Esophagus squamous epithelium (tissue), 5 donors: Measurements from ENCODE around the gene FOXN1. TPM values are rescaled to one million over a fixed set of nuclear protein-coding genes. Genes with fewer than 3 reads are reported as not detected.
A peak's percentile ranks its signal among the peaks of the same experiment; 100 is the strongest.

Experiments
- DNase-seq: peaks from one replicate; lab custom pipeline; 2025; lab: John Stamatoyannopoulos, UW
- H3K27ac ChIP-seq, 4 donors: fragments of 200-600 bp; sonication (generic); one replicate each; pipeline ENCODE4 v1.5.1; 2016 to 2019; ENCODE audit warnings: mild to moderate bottlenecking in 1 of 4
- H3K27me3 ChIP-seq, 4 donors: fragments of 200-600 bp; sonication (generic); 1 replicate in 3 of 4; 2 replicates in 1 of 4; pipeline versions ENCODE4 v1.5.1 to v1.6.0; 2017 to 2021; ENCODE audit warnings: antibody characterized with exemption in 1 of 4
- H3K36me3 ChIP-seq, 3 donors: fragments of 200-600 bp; sonication (generic); one replicate each; pipeline ENCODE4 v1.5.1; 2016 to 2019
- H3K4me1 ChIP-seq, 3 donors: fragments of 200-600 bp; sonication (generic); one replicate each; pipeline ENCODE4 v1.5.1; 2017 to 2019
- H3K4me3 ChIP-seq, 4 donors: fragments of 200-600 bp; sonication (generic); 1 replicate in 3 of 4; 2 replicates in 1 of 4; pipeline ENCODE4 v1.5.1; 2016 to 2019; ENCODE audit warnings: mild to moderate bottlenecking in 2 of 4, moderate library complexity in 1 of 4
- H3K9me3 ChIP-seq, 3 donors: fragments of 200-600 bp; sonication (generic); one replicate each; pipeline ENCODE4 v1.5.1; 2016 to 2019
- CTCF ChIP-seq, 6 experiments: fragments of 450-650 bp in 4 of 6; fragments of 200-600 bp in 2 of 6; sonication (generic) in 2 of 6; IDR thresholded peaks; one replicate each; pipeline ENCODE4 v1.5.1; 2016 to 2019; ENCODE audit warnings: antibody characterized with exemption in 6 of 6, mild to moderate bottlenecking in 4 of 6, moderate library complexity in 4 of 6
- POLR2A ChIP-seq, 4 donors: fragments of 450-650 bp; IDR thresholded peaks; one replicate each; pipeline ENCODE4 v1.6.1; 2017; ENCODE audit warnings: antibody characterized with exemption in 4 of 4, mild to moderate bottlenecking in 4 of 4, moderate library complexity in 3 of 4
- WGBS, 2 donors: methylation state at CpG; one replicate each; pipeline ENCODE4 v1.1.5; 2018; 5-methylcytosine and 5-hydroxymethylcytosine counted together
- intact Hi-C: fragments of 100-400 bp; cut with DNase I; formaldehyde crosslinking; loops from one replicate; pipeline ENCODE4 v1.15.0; 2022
- total RNA-seq, 4 donors: library from RNA; depleted of rRNA; stranded (reverse); fragments of >200 nt; gene quantifications; one replicate each; pipeline ENCODE4 v1.1.0, GENCODE V29; 2016
- donor health status: DM: yes; HTN: yes; CAD: no.

Gene FOXN1
- total RNA-seq, 4 donors from 2014 or later = 10.5 to 17.0 (median 14.8) TPM

- WGBS, 2 donors = 80% methylated on average over 2 of the region's 2 CpGs; no CpG with 5 or more reads in 1 of the 2 donors
- Histone ChIP-seq H3K4me3 (no peak overlapping the region), H3K4me1 (peaks cover 38 to 78% (median 41%) of the 10 kb centered on the region in 3 donors), H3K27me3 (peaks cover 0 to 6% (median 0%) of the 10 kb centered on the region in 4 donors), H3K27ac (peak overlapping the region; percentile 63 to 88 (median 86)), H3K9me3 (no peaks in the 10 kb centered on the region), H3K36me3 (peaks cover 0 to 13% (median 0%) of the 10 kb centered on the region in 3 donors)
- TF ChIP-seq POLR2A (IDR thresholded peaks at IDR 0.05) = no peak
- no peak for TF ChIP-seq CTCF (IDR thresholded peaks at IDR 0.05)
- no peak for DNase-seq
- intact Hi-C loops = no loop called here
Observed at GRCh38 chr17:28527181-28527681, 21.1 kb downstream of the FOXN1 start.

GRCh38 chr17:28527859-28528258 lies 21.7 kb downstream of the FOXN1 start:
- Histone ChIP-seq H3K4me1 (peaks cover 45 to 84% (median 47%) of the 10 kb centered on the region in 3 donors), H3K27me3 (peaks cover 0 to 6% (median 0%) of the 10 kb centered on the region in 4 donors), H3K4me3 (no peak overlapping the region), H3K27ac (peak overlapping the region; percentile 68 to 88 (median 86)), H3K36me3 (peaks cover 0 to 13% (median 0%) of the 10 kb centered on the region in 3 donors), H3K9me3 (no peaks in the 10 kb centered on the region)
- 50 to 60% methylated on average over 2 of the region's 2 CpGs for WGBS, 2 donors
- TF ChIP-seq POLR2A (IDR thresholded peaks at IDR 0.05) (no peak), CTCF (IDR thresholded peaks at IDR 0.05) (no peak)
- intact Hi-C loops = no loop called here
- no peak for DNase-seq

GRCh38 chr17:28528327-28529012 lies 22.3 kb downstream of the FOXN1 start:
- Histone ChIP-seq H3K9me3 (no peaks in the 10 kb centered on the region), H3K36me3 (peaks cover 0 to 13% (median 0%) of the 10 kb centered on the region in 3 donors), H3K27me3 (peaks cover 0 to 6% (median 0%) of the 10 kb centered on the region in 4 donors), H3K4me3 (no peak overlapping the region), H3K4me1 (peaks cover 50 to 91% (median 50%) of the 10 kb centered on the region in 3 donors), H3K27ac (peak overlapping the region; percentile 68 to 88 (median 86))
- intact Hi-C loops = no loop called here
- DNase-seq = no peak
- WGBS, 2 donors = 46 to 67% methylated on average over 4 to 9 of the region's 9 CpGs
- TF ChIP-seq POLR2A (IDR thresholded peaks at IDR 0.05) (no peak), CTCF (IDR thresholded peaks at IDR 0.05) (no peak)

GRCh38 chr17:28529013-28529400 lies 22.9 kb downstream of the FOXN1 start:
- Histone ChIP-seq H3K27ac (peak overlapping the region in 3 of 4 donors; percentile 83 to 88 (median 88)), H3K27me3 (peaks cover 0 to 6% (median 0%) of the 10 kb centered on the region in 4 donors), H3K36me3 (peaks cover 0 to 13% (median 0%) of the 10 kb centered on the region in 3 donors), H3K9me3 (no peaks in the 10 kb centered on the region), H3K4me1 (peaks cover 50 to 92% (median 54%) of the 10 kb centered on the region in 3 donors), H3K4me3 (no peak overlapping the region)
- 72% methylated on average over 3 of the region's 3 CpGs; no CpG with 5 or more reads in 1 of the 2 donors for WGBS, 2 donors
- TF ChIP-seq CTCF (IDR thresholded peaks at IDR 0.05) (no peak), POLR2A (IDR thresholded peaks at IDR 0.05) (no peak)
- no peak for DNase-seq
- intact Hi-C loops = no loop called here

GRCh38 chr17:28530250-28530649 lies 24.1 kb downstream of the FOXN1 start:
- Histone ChIP-seq H3K4me3 (no peak overlapping the region), H3K36me3 (peaks cover 0 to 24% (median 0%) of the 10 kb centered on the region in 3 donors), H3K27me3 (peaks cover 0 to 6% (median 0%) of the 10 kb centered on the region in 4 donors), H3K27ac (no peak overlapping the region), H3K4me1 (peaks cover 41 to 92% (median 48%) of the 10 kb centered on the region in 3 donors), H3K9me3 (no peaks in the 10 kb centered on the region)
- WGBS, 2 donors = 77 to 91% methylated on average over 4 of the region's 4 CpGs
- TF ChIP-seq POLR2A (IDR thresholded peaks at IDR 0.05) (no peak), CTCF (IDR thresholded peaks at IDR 0.05) (no peak)
- intact Hi-C loops = no loop called here
- DNase-seq = no peak
